DLD1 (cell line): ENCODE data around the gene CSK.
"Not testable (repeated sequence)": the region's sequence is repeated elsewhere in the genome, so short reads cannot be mapped to it uniquely, and the experiment has no call there.

Source experiments
- in situ Hi-C: cut with HindIII; loops from 2 replicates; pipeline ENCODE4 v1.10.0; 2017; ENCODE audit warnings: low sequenced_read_pairs

CSK gene

GRCh38 chr15:74785194-74786032 lies 3.5 kb downstream of the CSK start:
- in situ Hi-C loops = no loop called here

- in situ Hi-C loops = not testable (repeated sequence)
Measured at GRCh38 chr15:74786081-74786480, 4.2 kb downstream of the CSK start.

GRCh38 chr15:74786551-74787165 lies 4.8 kb downstream of the CSK start:
- in situ Hi-C loops = no loop called here

GRCh38 chr15:74787251-74788041 lies 5.6 kb downstream of the CSK start:
- in situ Hi-C loops = no loop called here

- in situ Hi-C loops = no loop called here
Measured at GRCh38 chr15:74788042-74788682, 6.3 kb downstream of the CSK start.

- in situ Hi-C loops = no loop called here
Measured at GRCh38 chr15:74788683-74789151, 6.8 kb downstream of the CSK start.

GRCh38 chr15:74789171-74789631 lies 7.3 kb downstream of the CSK start:
- in situ Hi-C loops = no loop called here

- in situ Hi-C loops = no loop called here
Measured at GRCh38 chr15:74789741-74790079, 7.8 kb downstream of the CSK start.

GRCh38 chr15:74790080-74790916 lies 8.4 kb downstream of the CSK start:
- in situ Hi-C loops = no loop called here

GRCh38 chr15:74791007-74791406 lies 9.1 kb downstream of the CSK start:
- in situ Hi-C loops = no loop called here

- in situ Hi-C loops = no loop called here
Measured at GRCh38 chr15:74791667-74792066, 9.8 kb downstream of the CSK start.

- in situ Hi-C loops = no loop called here
Measured at GRCh38 chr15:74792227-74793016, 10.5 kb downstream of the CSK start.

- in situ Hi-C loops = no loop called here
Measured at GRCh38 chr15:74793135-74794028, 11.5 kb downstream of the CSK start.

GRCh38 chr15:74794248-74794969 lies 12.5 kb downstream of the CSK start:
- in situ Hi-C loops = no loop called here

GRCh38 chr15:74794970-74795349 lies 13.1 kb downstream of the CSK start:
- in situ Hi-C loops = no loop called here

GRCh38 chr15:74795966-74796625 lies 14.2 kb downstream of the CSK start:
- in situ Hi-C loops = no loop called here
